Panc1 (cell line): ENCODE data around the gene RHOH. TPM values are rescaled to one million over a fixed set of nuclear protein-coding genes. Genes with fewer than 3 reads are reported as not detected.

ENCODE experiments used
- ATAC-seq: fragments of 200-7000 bp; cut with Tn5 transposase; 2 replicates; pipeline ENCODE4 v1.9.1; 2020; ENCODE audit warnings: mild to moderate bottlenecking, moderate library complexity
- BruUV-seq: library from RNA; stranded (reverse); fragments of 400-500 nt; replicated peaks from 2 replicates; lab custom pipeline; 2021; lab: Mats Ljungman, UMichigan
- CTCF ChIA-PET: fragments of 300-600 bp; sonication (Branson Sonifier 250); formaldehyde crosslinking; loops from one replicate; lab custom pipeline; 2022; ENCODE audit warnings: antibody characterized with exemption; lab: Charles Lee
- POLR2A ChIA-PET: fragments of 300-600 bp; sonication (Branson Sonifier 250); formaldehyde crosslinking; loops from one replicate; lab custom pipeline; 2022; ENCODE audit warnings: antibody characterized with exemption; lab: Charles Lee
- DNase-seq: peaks from one replicate; pipeline ENCODE4 v3.0.0-alpha.2; 2010; ENCODE audit warnings: low read depth, low spot score
- H3K27ac ChIP-seq: 2 replicates; pipeline ENCODE4 v1.5.1; 2011; ENCODE audit warnings: mild to moderate bottlenecking, low read length, inconsistent platforms
- H3K27me3 ChIP-seq: fragments of 200-500 bp; sonication (Bioruptor generic); 2 replicates; pipeline ENCODE4 v1.6.0; 2014; ENCODE audit warnings: low read length, inconsistent platforms; ENCODE audit not compliant: control insufficient read depth, insufficient read depth
- H3K36me3 ChIP-seq: fragments of 200-500 bp; sonication (Bioruptor generic); 2 replicates; pipeline ENCODE4 v1.5.1; 2014; ENCODE audit warnings: inconsistent platforms, mild to moderate bottlenecking, low read length, moderate library complexity; ENCODE audit not compliant: control insufficient read depth, insufficient read depth
- H3K4me1 ChIP-seq: 2 replicates; pipeline ENCODE4 v1.5.1; 2011; ENCODE audit warnings: inconsistent platforms, mild to moderate bottlenecking, low read length, moderate library complexity; ENCODE audit not compliant: control insufficient read depth, insufficient read depth
- H3K4me3 ChIP-seq, 2 experiments: 2 replicates each; pipeline ENCODE4 v1.5.1; 2011 to 2012; ENCODE audit warnings: low read depth in 2 of 2, low read length in 2 of 2, mild to moderate bottlenecking in 2 of 2, inconsistent platforms in 1 of 2, moderate library complexity in 1 of 2
- H3K9me3 ChIP-seq: fragments of 200-500 bp; sonication (Bioruptor generic); 2 replicates; pipeline ENCODE4 v1.5.1; 2014; ENCODE audit warnings: low read depth, mild to moderate bottlenecking, inconsistent platforms, low read length, moderate library complexity; ENCODE audit not compliant: control insufficient read depth, insufficient read depth
- CTCF ChIP-seq: fragments of 450-650 bp; IDR thresholded peaks from 2 replicates; pipeline ENCODE4 v1.5.1; 2017; ENCODE audit warnings: mild to moderate bottlenecking
- POLR2AphosphoS5 ChIP-seq: IDR thresholded peaks from 2 replicates; pipeline ENCODE4 v1.6.1; 2012; ENCODE audit warnings: mild to moderate bottlenecking, low read depth, low read length, moderate library complexity
- REST ChIP-seq, 2 experiments: IDR thresholded peaks; 2 replicates each; pipeline ENCODE4 v1.6.1; 2011 to 2012; ENCODE audit warnings: low read depth in 2 of 2, control low read depth in 1 of 2, low read length in 1 of 2, mild to moderate bottlenecking in 1 of 2, moderate library complexity in 1 of 2; ENCODE audit not compliant: insufficient read depth in 1 of 2
- SIN3A ChIP-seq: IDR thresholded peaks from 2 replicates; pipeline ENCODE4 v1.6.1; 2012; ENCODE audit warnings: low read depth, mild to moderate bottlenecking, low read length, moderate library complexity, borderline replicate concordance; ENCODE audit not compliant: insufficient read depth
- TCF7L2 ChIP-seq: IDR thresholded peaks from 2 replicates; pipeline ENCODE4 v1.6.1; 2011; ENCODE audit warnings: mild to moderate bottlenecking, low read depth, low read length, inconsistent platforms
- in situ Hi-C: cut with HindIII; loops from 2 replicates; pipeline ENCODE4 v1.10.0; 2016; ENCODE audit warnings: low sequenced_read_pairs, low pct_unique_long_range_greater_than_20kb
- intact Hi-C: fragments of 100-400 bp; cut with micrococcal nuclease; formaldehyde crosslinking; loops from one replicate; pipeline ENCODE4 v1.10.0; 2022; ENCODE audit not compliant: unreplicated experiment
- total RNA-seq: library from RNA; stranded (reverse); gene quantifications from one replicate; pipeline ENCODE4 v1.2.1, GENCODE V29; 2021; ENCODE audit not compliant: unreplicated experiment

RHOH gene
- total RNA-seq, 1 experiment from 2014 or later, result 1.2 TPM

DNA sequence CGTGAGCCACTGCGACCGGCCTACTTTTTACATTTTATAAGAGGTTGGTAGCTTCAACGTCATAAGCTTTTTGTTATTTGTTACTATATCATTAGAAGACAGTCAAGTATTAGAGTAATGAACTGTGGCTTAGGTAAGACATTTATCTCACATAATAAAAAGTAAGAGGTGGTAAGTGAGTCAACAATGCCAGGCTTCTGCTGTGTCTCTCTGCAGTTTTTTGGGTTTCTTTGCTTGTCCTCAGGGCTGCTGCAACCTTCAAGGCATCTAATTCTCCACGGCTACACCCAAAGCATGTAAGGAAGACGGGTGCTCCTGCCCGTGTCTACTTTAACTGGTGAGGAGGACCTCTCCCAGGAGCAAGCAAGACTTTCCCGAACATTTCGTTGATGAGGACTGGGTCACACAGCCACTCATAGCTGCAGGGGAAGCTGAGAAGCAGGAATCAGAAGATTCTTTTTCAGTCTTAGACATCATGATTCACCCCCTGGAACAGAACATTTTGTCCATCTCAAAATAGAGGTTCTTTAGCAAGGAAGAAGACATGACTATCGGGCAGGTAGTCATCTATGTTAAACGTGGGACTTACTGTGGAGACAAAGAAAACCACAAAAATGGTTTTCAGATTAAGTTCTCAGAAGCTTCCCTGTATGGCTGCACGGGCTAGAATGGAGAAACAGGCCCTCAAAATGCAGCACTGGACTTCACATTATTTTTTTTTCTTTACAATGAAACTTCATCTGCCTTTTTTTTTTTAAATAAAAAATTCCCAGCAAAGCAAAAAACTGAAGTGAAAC, 13.0 kb upstream of the RHOH start:
- H3K9me3 ChIP-seq, result no peaks in the 10 kb centered on the region
- no peaks in the 10 kb centered on the region for H3K36me3 ChIP-seq
- no peak for DNase-seq
- H3K27ac ChIP-seq, result peak overlapping the region; percentile 68
- TF ChIP-seq TCF7L2 (no peak), REST (IDR thresholded peaks at IDR 0.05; ENCODE audit: insufficient read depth in 1 of 2, low read depth in 2 of 2, low read length in 1 of 2) (no peak), CTCF (no peak), SIN3A (no peak), POLR2AphosphoS5 (no peak)
- ATAC-seq, result no peak
- no TSS peak for BruUV-seq
- CTCF ChIA-PET, result no interaction called here
- intact Hi-C loops (no loop called here), in situ Hi-C loops (no loop called here)
- POLR2A ChIA-PET, result interaction anchor here (0.7 kb wide), 1 partner anchor 13 kb away, joined by 5 read pairs; no protein-coding TSS in a partner anchor
- H3K27me3 ChIP-seq, result no peaks in the 10 kb centered on the region
- no peak overlapping the region for H3K4me3 ChIP-seq
- peaks cover 6% of the 10 kb centered on the region; the same call in 1 of the 2 replicates for H3K4me1 ChIP-seq

DNA sequence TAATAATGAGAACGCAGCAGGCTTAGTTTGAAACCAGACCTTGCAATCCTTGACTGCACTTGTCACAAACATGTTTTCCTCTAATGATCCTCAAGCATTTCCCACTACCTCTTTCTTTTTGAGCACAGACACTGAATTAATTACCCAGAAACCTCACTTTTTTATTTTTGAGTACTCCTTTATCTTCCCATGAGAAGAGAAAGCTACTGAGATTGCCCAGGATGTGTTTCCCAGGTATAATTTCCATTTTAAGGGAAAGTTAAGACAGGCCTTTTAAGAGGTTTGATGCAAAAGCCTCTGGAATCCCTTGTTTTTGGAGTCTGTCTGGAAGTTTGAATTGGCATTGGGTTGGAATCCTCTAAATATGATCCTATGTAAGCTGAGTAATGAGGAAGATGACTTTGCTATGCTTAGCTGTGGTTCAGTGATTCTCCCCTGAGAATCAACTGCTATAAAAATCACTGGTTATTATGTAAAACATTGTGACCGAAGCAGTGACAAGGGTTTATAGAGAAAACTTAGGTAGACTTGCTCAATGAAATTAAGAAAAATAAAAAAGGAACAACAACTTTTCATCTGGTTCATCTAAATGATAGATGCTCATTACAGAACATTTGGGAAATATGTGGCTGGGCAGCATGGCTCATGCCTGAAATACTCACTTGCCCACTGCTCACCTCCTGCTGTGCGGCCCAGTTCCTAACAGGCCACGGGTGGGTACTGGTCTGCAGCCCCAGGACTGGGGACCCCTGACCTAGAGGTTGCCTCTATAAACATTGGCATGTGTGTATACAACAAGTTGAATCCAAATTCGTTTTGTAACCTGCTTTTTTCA, 10.8 kb upstream of the RHOH start:
- no peak overlapping the region for H3K4me3 ChIP-seq
- peak overlapping the region; percentile 66; the same call in 1 of the 2 replicates for H3K27ac ChIP-seq
- intact Hi-C loops, result no loop called here
- no peaks in the 10 kb centered on the region for H3K27me3 ChIP-seq
- no peaks in the 10 kb centered on the region for H3K36me3 ChIP-seq
- POLR2A ChIA-PET, result no interaction called here
- BruUV-seq, result no TSS peak
- no peaks in the 10 kb centered on the region for H3K9me3 ChIP-seq
- CTCF ChIA-PET, result no interaction called here
- ATAC-seq, result no peak
- in situ Hi-C loops, result no loop called here
- TF ChIP-seq TCF7L2 (no peak), SIN3A (no peak), REST (IDR thresholded peaks at IDR 0.05; ENCODE audit: insufficient read depth in 1 of 2, low read depth in 2 of 2, low read length in 1 of 2) (no peak)
- peaks cover 26% of the 10 kb centered on the region for H3K4me1 ChIP-seq
- DNase-seq, result no peak
